Activated CD4-positive, alpha-beta T cell treated with anti-CD3 and anti-CD28 coated beads, Interleukin-2, Interleukin-4, amounts not matched to agents 100 ng/mL and 50 ng/mL, durations not matched to agents 16 hours and 8 hours (primary cell): Measurements from ENCODE around the gene TCEANC2.
A peak's percentile ranks its signal among the peaks of the same experiment; 100 is the strongest.
"Not testable (repeated sequence)": the region's sequence is repeated elsewhere in the genome, so short reads cannot be mapped to it uniquely, and the experiment has no call there.

Source experiments
- DNase-seq: peaks from one replicate; pipeline ENCODE4 v3.0.0-alpha.2; 2020; ENCODE audit warnings: low spot score

TCEANC2 gene

GRCh38 chr1:54052934-54053744 lies at the start of gene TCEANC2, which contains the start of gene TMEM59:
TSS of gene TCEANC2 (plus strand) at chr1:54053608. CDS start at chr1:54054423, 815 bp downstream.
TSS of gene TMEM59 (minus strand) at chr1:54053204. CDS start at chr1:54053188, 16 bp downstream.
- DNase-seq, result peak; percentile 99

- not testable (repeated sequence) for DNase-seq
These were observed 49.5 kb upstream of the TCEANC2 start for GRCh38 chr1:54003750-54004480.

- DNase-seq, result no peak
These were observed 48.8 kb upstream of the TCEANC2 start for GRCh38 chr1:54004481-54005049.

- no peak for DNase-seq
These were observed 46.9 kb upstream of the TCEANC2 start for GRCh38 chr1:54006508-54006907.

- DNase-seq, result no peak
These were observed 45.8 kb upstream of the TCEANC2 start for GRCh38 chr1:54007613-54008012.

GRCh38 chr1:54008876-54009275 lies 44.5 kb upstream of the TCEANC2 start:
- DNase-seq, result no peak

- no peak for DNase-seq
These were observed 44.0 kb upstream of the TCEANC2 start for GRCh38 chr1:54009406-54009805.

- DNase-seq, result no peak
These were observed 42.8 kb upstream of the TCEANC2 start for GRCh38 chr1:54010415-54011117.

GRCh38 chr1:54011316-54012007 lies 41.9 kb upstream of the TCEANC2 start:
- no peak for DNase-seq

- DNase-seq, result no peak
These were observed 41.4 kb upstream of the TCEANC2 start for GRCh38 chr1:54012008-54012325.

GRCh38 chr1:54012863-54013262 lies 40.5 kb upstream of the TCEANC2 start:
- DNase-seq, result no peak

GRCh38 chr1:54013393-54014008 lies 39.9 kb upstream of the TCEANC2 start:
- no peak for DNase-seq

GRCh38 chr1:54014009-54014629 lies 39.3 kb upstream of the TCEANC2 start:
- DNase-seq, result no peak

- DNase-seq, result no peak
These were observed 36.8 kb upstream of the TCEANC2 start for GRCh38 chr1:54016343-54017282.

GRCh38 chr1:54017979-54018378 lies 35.4 kb upstream of the TCEANC2 start, which contains the start of gene LDLRAD1:
TSS of gene LDLRAD1 (minus strand) at chr1:54018186. CDS start at chr1:54018112, 74 bp downstream.
- DNase-seq, result no peak

- DNase-seq, result no peak
These were observed 34.8 kb upstream of the TCEANC2 start for GRCh38 chr1:54018635-54019034.

GRCh38 chr1:54019562-54020176 lies 33.7 kb upstream of the TCEANC2 start:
- DNase-seq, result not testable (repeated sequence)

GRCh38 chr1:54024358-54024757 lies 29.1 kb upstream of the TCEANC2 start:
- no peak for DNase-seq

GRCh38 chr1:54024811-54025210 lies 28.6 kb upstream of the TCEANC2 start:
- not testable (repeated sequence) for DNase-seq
